ENCODE data around the gene TNFRSF11A. TPM values are rescaled to one million over a fixed set of nuclear protein-coding genes. Genes with fewer than 3 reads are reported as not detected.
A peak's percentile ranks its signal among the peaks of the same experiment; 100 is the strongest.

Gene TNFRSF11A
- polyA plus RNA-seq, 3 donors = 2.0 to 2.3 (median 2.2) TPM

- DNase-seq (ENCODE audit: extremely low read depth in 1 of 11, low read depth in 9 of 11, low spot score in 4 of 11) = no peak
These were observed 71.9 kb downstream of the TNFRSF11A start for GRCh38 chr18:62396967-62397366.

GRCh38 chr18:62398291-62398690 is 73.2 kb downstream of the TNFRSF11A start:
- DNase-seq (ENCODE audit: extremely low read depth in 1 of 11, low read depth in 9 of 11, low spot score in 4 of 11) = no peak

GRCh38 chr18:62399276-62399675 is 74.2 kb downstream of the TNFRSF11A start:
- no peak for DNase-seq (ENCODE audit: extremely low read depth in 1 of 11, low read depth in 9 of 11, low spot score in 4 of 11)

GRCh38 chr18:62399781-62400308 is 74.7 kb downstream of the TNFRSF11A start:
- DNase-seq (ENCODE audit: extremely low read depth in 1 of 11, low read depth in 9 of 11, low spot score in 4 of 11) = no peak

DNA sequence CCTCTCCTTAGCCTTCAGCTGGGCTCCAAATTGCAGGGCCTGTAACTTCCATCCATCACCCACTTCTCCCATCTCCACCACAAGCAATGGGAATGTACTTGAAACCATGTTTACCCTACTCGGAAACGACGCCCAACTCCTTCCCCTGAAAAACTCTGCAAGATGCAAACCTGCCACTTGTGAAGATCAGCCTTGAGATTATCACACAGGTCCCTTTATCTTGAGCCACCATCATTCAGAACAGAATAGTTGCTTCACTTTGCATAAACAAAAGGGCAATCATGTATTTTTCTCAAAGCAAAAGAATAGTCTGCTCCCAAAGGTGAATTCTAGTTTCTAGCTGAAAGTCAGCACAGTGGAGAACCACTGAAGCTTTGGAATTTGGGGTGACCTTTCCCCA is 75.8 kb downstream of the TNFRSF11A start:
- no peak for DNase-seq (ENCODE audit: extremely low read depth in 1 of 11, low read depth in 9 of 11, low spot score in 4 of 11)

GRCh38 chr18:62402342-62402948 is 77.3 kb downstream of the TNFRSF11A start:
- no peak for DNase-seq (ENCODE audit: extremely low read depth in 1 of 11, low read depth in 9 of 11, low spot score in 4 of 11)

- DNase-seq (ENCODE audit: extremely low read depth in 1 of 11, low read depth in 9 of 11, low spot score in 4 of 11) = no peak
These were observed 78.0 kb downstream of the TNFRSF11A start for GRCh38 chr18:62403120-62403519.

GRCh38 chr18:62404881-62405280 is 79.8 kb downstream of the TNFRSF11A start:
- DNase-seq (ENCODE audit: extremely low read depth in 1 of 11, low read depth in 9 of 11, low spot score in 4 of 11) = no peak

- DNase-seq (ENCODE audit: extremely low read depth in 1 of 11, low read depth in 9 of 11, low spot score in 4 of 11) = no peak
These were observed 82.5 kb downstream of the TNFRSF11A start for GRCh38 chr18:62407660-62408059.

DNA sequence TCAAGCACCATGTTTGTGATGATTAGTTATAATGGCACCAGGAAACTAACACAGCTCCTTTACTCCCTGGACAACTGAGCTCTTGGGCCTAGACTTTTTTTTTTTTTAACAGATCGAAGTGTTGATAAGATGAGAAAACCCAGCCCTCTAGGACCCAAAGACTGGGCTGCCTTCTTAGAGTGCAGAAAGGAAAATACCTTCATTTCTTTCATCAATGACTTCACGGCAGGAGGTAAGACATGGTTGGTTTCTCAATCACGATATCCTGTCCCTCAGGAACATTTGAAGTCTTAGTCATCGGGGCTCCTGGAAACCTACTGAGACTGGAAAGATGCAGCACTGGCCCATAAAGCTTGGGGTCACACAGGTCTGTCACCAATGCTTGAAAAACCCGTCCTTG is 84.7 kb downstream of the TNFRSF11A start:
- DNase-seq (ENCODE audit: extremely low read depth in 1 of 11, low read depth in 9 of 11, low spot score in 4 of 11) = no peak

DNA sequence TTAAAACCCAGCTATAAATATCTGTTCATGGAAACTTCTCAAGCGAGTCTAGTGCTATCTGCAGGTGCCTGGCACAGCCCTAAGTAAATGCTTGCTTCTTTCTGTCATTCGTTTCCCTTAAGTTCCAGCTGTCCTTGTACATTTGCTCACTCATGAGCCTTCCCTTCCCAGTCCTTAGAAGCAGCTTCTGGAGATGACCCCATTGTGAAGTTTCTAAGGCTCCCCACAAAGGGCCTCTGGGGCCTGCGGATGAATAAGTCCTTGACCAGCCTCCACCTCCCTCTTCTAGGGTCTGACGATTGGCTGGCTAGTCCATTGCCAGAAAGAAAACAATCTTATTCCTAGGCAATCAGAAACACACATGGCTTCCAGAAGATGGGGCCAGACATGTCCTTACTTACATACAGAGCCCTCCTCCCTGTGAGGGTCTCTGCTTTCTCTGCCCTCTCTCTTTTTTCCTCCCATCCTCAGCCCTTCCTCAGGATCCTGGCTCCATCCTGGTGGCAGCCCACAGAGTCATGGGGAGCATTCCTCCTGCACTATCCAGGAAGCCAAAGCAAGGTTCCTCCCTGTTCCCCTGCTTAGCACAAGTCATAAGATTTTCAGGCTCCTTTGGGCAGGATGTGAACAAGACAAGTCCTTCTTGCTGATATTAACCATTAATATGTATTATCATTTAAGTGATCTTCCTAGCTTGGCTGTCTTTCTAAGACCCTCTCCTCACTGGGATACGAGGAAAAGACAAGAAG is 87.3 kb downstream of the TNFRSF11A start:
- DNase-seq (ENCODE audit: extremely low read depth in 1 of 11, low read depth in 9 of 11, low spot score in 4 of 11) = no peak

GRCh38 chr18:62413206-62413605 is 88.1 kb downstream of the TNFRSF11A start:
- DNase-seq (ENCODE audit: extremely low read depth in 1 of 11, low read depth in 9 of 11, low spot score in 4 of 11) = no peak

GRCh38 chr18:62418258-62418657 is 93.1 kb downstream of the TNFRSF11A start:
- no peak for DNase-seq (ENCODE audit: extremely low read depth in 1 of 11, low read depth in 9 of 11, low spot score in 4 of 11)

DNA sequence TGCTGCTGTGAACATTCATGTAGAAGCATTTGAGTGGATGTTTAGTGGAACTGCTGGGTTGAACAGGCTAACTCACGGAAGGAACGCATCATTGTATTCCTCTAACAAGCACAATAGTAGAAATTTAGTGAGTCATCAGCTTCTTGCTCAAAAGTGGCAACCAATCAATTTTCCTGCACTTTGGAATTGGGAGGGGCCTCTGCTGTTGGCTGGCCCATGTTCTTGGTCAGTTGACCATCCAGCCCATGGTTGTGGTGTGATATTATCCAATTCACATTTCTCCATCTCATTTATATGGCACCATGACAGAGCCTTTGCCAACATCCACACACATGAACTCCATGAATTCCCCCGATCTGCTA is 95.0 kb downstream of the TNFRSF11A start:
- DNase-seq (ENCODE audit: extremely low read depth in 1 of 11, low read depth in 9 of 11, low spot score in 4 of 11) = no peak

GRCh38 chr18:62420513-62421209 is 95.6 kb downstream of the TNFRSF11A start:
- peak in 1 of 11 donors; percentile 3 for DNase-seq (ENCODE audit: extremely low read depth in 1 of 11, low read depth in 9 of 11, low spot score in 4 of 11)

- DNase-seq (ENCODE audit: extremely low read depth in 1 of 11, low read depth in 9 of 11, low spot score in 4 of 11) = peak; percentile 72 to 92 (median 84)
These were observed 100.5 kb downstream of the TNFRSF11A start for GRCh38 chr18:62425465-62426190.

- no peak for DNase-seq (ENCODE audit: extremely low read depth in 1 of 11, low read depth in 9 of 11, low spot score in 4 of 11)
These were observed 101.0 kb downstream of the TNFRSF11A start for GRCh38 chr18:62426191-62426488.

DNA sequence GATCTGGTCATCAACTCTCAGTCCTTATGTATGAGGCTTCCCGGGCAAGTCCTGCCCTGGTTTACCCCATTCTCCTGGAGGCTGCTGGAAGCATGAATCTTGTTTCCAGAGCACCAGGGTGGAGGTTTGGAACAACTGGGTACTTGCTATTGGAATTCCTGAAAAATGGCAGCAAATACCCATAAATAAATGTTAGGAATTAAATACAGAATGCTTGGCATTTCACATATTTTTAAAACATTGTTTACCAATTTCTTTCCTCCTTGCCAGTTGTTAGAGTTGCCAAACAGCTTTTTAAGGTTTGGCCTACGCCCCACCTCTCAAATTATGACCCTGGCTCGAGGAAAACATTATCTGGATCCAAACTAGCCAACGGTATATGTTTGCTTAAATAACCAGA is 107.1 kb downstream of the TNFRSF11A start:
- no peak for DNase-seq (ENCODE audit: extremely low read depth in 1 of 11, low read depth in 9 of 11, low spot score in 4 of 11)

GRCh38 chr18:62434798-62435197 is 109.7 kb downstream of the TNFRSF11A start:
- no peak for DNase-seq (ENCODE audit: extremely low read depth in 1 of 11, low read depth in 9 of 11, low spot score in 4 of 11)
